ENCODE data around the gene ATPAF2. TPM values are rescaled to one million over a fixed set of nuclear protein-coding genes. Genes with fewer than 3 reads are reported as not detected.

Gene ATPAF2
- total RNA-seq, 1 experiment from 2014 or later = 46.1 TPM

DNA sequence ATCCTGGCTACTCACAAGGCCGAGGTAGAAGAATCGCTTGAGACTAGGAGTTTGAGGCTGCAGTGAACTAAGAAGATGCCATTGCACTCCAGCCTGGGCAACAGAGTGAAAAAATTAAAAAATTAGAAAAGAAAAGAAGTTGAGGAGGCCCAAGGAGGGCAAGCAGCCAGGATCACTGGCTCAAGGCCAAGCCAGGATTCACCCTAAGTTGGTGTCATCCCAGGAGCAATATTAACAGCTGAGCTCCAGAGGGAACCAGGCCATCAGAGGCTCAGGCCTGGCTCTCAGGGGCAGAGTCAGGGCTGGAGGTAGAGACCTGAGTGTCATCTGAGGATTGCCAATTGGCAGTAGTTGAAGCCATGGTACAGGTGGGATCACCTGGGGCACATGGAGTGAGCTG is 45.6 kb downstream of the ATPAF2 start:
- H4K20me1 ChIP-seq (ENCODE audit: insufficient read depth) = no peaks in the 10 kb centered on the region
- no peaks in the 10 kb centered on the region for H3K79me2 ChIP-seq (ENCODE audit: insufficient read depth, low read length)
- ChIA-PET CTCF (no interaction called here), POLR2A (no interaction called here), RAD21 (ENCODE audit: low non-redundant PET in 1 of 2, low total read pairs in 2 of 2, uncharacterized antibody in 2 of 2, unreplicated experiment in 2 of 2) (no interaction called here)
- no peaks in the 10 kb centered on the region for H3K9me2 ChIP-seq (ENCODE audit: insufficient read depth)
- no peaks in the 10 kb centered on the region for H3K36me3 ChIP-seq (ENCODE audit: control insufficient read depth in 1 of 2, insufficient read depth in 2 of 2, low read length in 2 of 2)
- no peak for DNase-seq (ENCODE audit: low read depth, low spot score)
- intact Hi-C loops (cut with micrococcal nuclease) = loop anchor here (5.0 kb wide), 1 partner anchor 44 kb away; the partner anchor contains the start of genes ATPAF2 and GID4
- H3K27ac ChIP-seq (ENCODE audit: low read depth, low read length) = no peak overlapping the region
- H3K9me3 ChIP-seq (ENCODE audit: control insufficient read depth in 1 of 2, insufficient read depth in 1 of 2, low read depth in 1 of 2, low read length in 2 of 2) = no peaks in the 10 kb centered on the region
- no peak overlapping the region for H3K9ac ChIP-seq (ENCODE audit: low read length)
- no peak overlapping the region for H2AFZ ChIP-seq (ENCODE audit: low read depth, low read length, poor library complexity, severe bottlenecking)
- TF ChIP-seq POLR2AphosphoS5 (IDR thresholded peaks at IDR 0.05; ENCODE audit: low read depth, low read length) = no peak
- no peak for TF ChIP-seq EZH2 (IDR thresholded peaks at IDR 0.05)
- TF ChIP-seq ELF1 (IDR thresholded peaks at IDR 0.05; ENCODE audit: borderline replicate concordance, low read depth) = no peak
- TF ChIP-seq CBX3 (IDR thresholded peaks at IDR 0.05; ENCODE audit: low read depth) = no peak
- TF ChIP-seq YY1 (IDR thresholded peaks at IDR 0.05; ENCODE audit: extremely low read depth, insufficient replicate concordance, low read depth, low read length) = no peak
- TF ChIP-seq EZH2phosphoT487 (IDR thresholded peaks at IDR 0.05; ENCODE audit: borderline replicate concordance) = no peak
- no peak for TF ChIP-seq SIN3A (IDR thresholded peaks at IDR 0.05; ENCODE audit: low read depth)
- TF ChIP-seq, protein P1, sequence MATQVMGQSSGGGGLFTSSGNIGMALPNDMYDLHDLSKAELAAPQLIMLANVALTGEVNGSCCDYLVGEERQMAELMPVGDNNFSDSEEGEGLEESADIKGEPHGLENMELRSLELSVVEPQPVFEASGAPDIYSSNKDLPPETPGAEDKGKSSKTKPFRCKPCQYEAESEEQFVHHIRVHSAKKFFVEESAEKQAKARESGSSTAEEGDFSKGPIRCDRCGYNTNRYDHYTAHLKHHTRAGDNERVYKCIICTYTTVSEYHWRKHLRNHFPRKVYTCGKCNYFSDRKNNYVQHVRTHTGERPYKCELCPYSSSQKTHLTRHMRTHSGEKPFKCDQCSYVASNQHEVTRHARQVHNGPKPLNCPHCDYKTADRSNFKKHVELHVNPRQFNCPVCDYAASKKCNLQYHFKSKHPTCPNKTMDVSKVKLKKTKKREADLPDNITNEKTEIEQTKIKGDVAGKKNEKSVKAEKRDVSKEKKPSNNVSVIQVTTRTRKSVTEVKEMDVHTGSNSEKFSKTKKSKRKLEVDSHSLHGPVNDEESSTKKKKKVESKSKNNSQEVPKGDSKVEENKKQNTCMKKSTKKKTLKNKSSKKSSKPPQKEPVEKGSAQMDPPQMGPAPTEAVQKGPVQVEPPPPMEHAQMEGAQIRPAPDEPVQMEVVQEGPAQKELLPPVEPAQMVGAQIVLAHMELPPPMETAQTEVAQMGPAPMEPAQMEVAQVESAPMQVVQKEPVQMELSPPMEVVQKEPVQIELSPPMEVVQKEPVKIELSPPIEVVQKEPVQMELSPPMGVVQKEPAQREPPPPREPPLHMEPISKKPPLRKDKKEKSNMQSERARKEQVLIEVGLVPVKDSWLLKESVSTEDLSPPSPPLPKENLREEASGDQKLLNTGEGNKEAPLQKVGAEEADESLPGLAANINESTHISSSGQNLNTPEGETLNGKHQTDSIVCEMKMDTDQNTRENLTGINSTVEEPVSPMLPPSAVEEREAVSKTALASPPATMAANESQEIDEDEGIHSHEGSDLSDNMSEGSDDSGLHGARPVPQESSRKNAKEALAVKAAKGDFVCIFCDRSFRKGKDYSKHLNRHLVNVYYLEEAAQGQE (IDR thresholded peaks at IDR 0.05; ENCODE audit: low read depth) = no peak
- TF ChIP-seq ZNF274 (IDR thresholded peaks at IDR 0.05; ENCODE audit: low read depth, low read length) = no peak
- no peak for TF ChIP-seq ATF3 (IDR thresholded peaks at IDR 0.05)
- TF ChIP-seq, protein P2, sequence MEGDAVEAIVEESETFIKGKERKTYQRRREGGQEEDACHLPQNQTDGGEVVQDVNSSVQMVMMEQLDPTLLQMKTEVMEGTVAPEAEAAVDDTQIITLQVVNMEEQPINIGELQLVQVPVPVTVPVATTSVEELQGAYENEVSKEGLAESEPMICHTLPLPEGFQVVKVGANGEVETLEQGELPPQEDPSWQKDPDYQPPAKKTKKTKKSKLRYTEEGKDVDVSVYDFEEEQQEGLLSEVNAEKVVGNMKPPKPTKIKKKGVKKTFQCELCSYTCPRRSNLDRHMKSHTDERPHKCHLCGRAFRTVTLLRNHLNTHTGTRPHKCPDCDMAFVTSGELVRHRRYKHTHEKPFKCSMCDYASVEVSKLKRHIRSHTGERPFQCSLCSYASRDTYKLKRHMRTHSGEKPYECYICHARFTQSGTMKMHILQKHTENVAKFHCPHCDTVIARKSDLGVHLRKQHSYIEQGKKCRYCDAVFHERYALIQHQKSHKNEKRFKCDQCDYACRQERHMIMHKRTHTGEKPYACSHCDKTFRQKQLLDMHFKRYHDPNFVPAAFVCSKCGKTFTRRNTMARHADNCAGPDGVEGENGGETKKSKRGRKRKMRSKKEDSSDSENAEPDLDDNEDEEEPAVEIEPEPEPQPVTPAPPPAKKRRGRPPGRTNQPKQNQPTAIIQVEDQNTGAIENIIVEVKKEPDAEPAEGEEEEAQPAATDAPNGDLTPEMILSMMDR (IDR thresholded peaks at IDR 0.05 in 2 of 3, conservative IDR thresholded peaks at IDR 0.05 in 1 of 3; ENCODE audit: borderline replicate concordance in 1 of 3, insufficient read depth in 1 of 3, low read depth in 2 of 3, low read length in 2 of 3) = no peak
- no peak for TF ChIP-seq EGR1 (IDR thresholded peaks at IDR 0.05; ENCODE audit: low read depth)
- TF ChIP-seq, protein P3, sequence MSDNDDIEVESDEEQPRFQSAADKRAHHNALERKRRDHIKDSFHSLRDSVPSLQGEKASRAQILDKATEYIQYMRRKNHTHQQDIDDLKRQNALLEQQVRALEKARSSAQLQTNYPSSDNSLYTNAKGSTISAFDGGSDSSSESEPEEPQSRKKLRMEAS (IDR thresholded peaks at IDR 0.05) = no peak
- TF ChIP-seq POLR2A (IDR thresholded peaks at IDR 0.05; ENCODE audit: borderline replicate concordance, extremely low read depth, insufficient read depth, insufficient read length) = no peak
- ATAC-seq = no peak
- no peaks in the 10 kb centered on the region for H3K27me3 ChIP-seq (ENCODE audit: insufficient read depth, low read length)
- peaks cover 18 to 34% of the 10 kb centered on the region in 2 experiments for H3K4me1 ChIP-seq (ENCODE audit: control insufficient read depth in 1 of 2, insufficient read depth in 2 of 2, low read length in 2 of 2)
- no TSS peak for BruUV-seq (replicated peaks)
- H3K4me2 ChIP-seq (ENCODE audit: low read length) = no peak overlapping the region
- H3K4me3 ChIP-seq (replicated peaks in 1 of 2; ENCODE audit: low read depth in 1 of 2, low read length in 2 of 2) = no peak overlapping the region
